ENCODE data around the gene CRACDL.
"Not testable (repeated sequence)": the region's sequence is repeated elsewhere in the genome, so short reads cannot be mapped to it uniquely, and the experiment has no call there.

The CRACDL gene

DNA sequence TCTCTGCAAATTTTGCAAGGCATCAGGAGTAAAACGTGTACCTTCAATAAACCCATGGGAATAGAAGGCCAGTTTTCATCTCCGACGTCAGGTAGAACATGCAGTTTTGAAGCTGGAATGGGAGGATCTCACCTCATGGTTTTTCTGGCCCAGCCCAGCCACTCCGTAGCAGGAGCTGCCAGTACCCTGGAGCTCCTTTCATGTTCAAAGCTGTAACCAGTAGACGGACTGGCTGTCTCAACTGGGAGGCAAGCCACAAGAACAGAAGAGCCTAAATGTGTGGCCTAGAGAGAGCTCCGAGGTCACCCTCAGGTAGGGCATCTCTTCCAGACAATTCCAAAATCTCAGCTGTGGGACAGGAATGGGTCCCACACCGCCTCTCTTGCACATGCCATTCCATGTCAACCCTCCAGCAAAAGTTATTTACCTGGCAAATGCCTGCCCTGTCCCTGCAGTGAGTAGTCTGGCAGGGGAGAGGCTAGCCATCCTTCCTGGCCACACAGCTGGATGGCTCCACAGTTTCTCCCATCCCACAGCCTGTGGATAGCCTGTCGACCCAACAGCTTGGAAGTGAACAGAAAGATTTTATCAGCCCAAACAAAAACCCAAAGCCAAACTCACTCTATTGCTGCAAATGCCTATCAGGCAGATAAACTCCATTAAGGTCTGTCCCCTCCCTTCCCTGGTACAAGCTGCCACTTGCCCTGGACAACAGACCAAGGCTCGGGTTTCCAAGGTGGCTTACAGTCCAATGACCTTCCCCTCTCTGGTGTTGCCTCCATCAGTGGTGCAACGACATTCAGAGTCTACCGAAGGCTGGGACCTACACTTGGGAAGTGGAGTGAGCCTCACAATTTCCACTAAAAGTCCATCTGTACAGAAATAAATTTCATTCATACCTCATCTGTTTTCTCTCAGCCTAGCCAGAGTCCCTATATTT, 27.8 kb downstream of the CRACDL start:
- Histone ChIP-seq H3K27me3 (ENCODE audit: low read depth) (no peaks in the 10 kb centered on the region), H3K9me3 (no peaks in the 10 kb centered on the region), H3K4me1 (no peaks in the 10 kb centered on the region), H3K36me3 (replicated peaks) (no peaks in the 10 kb centered on the region), H3K4me3 (no peak overlapping the region)
- no peak for DNase-seq (ENCODE audit: low spot score in 2 of 2)
- in situ Hi-C loops (cut with MboI; ENCODE audit: low sequenced_read_pairs), result no loop called here

DNA sequence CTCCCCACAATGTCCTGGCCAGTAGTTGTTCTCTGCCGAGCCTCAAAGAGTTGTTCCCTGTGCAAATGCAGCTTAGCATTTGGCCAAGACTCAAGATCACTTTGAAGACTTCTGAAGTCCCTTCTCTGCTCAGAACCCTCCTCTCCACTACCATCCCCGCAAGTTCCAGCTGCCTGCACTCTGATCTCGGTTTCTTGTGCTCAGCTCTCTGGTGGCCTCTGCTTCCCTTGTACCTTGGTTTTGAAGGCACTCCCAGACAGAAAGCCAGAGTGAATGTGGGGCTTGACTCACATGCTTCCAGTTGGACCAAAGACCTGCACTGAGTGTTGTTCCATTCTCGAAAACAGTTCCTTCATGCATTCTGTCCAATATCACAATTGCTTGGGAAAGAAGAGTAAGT, 28.6 kb downstream of the CRACDL start:
- H3K4me3 ChIP-seq, result no peak overlapping the region
- DNase-seq (ENCODE audit: low spot score in 2 of 2), result no peak
- in situ Hi-C loops (cut with MboI; ENCODE audit: low sequenced_read_pairs), result no loop called here

DNA sequence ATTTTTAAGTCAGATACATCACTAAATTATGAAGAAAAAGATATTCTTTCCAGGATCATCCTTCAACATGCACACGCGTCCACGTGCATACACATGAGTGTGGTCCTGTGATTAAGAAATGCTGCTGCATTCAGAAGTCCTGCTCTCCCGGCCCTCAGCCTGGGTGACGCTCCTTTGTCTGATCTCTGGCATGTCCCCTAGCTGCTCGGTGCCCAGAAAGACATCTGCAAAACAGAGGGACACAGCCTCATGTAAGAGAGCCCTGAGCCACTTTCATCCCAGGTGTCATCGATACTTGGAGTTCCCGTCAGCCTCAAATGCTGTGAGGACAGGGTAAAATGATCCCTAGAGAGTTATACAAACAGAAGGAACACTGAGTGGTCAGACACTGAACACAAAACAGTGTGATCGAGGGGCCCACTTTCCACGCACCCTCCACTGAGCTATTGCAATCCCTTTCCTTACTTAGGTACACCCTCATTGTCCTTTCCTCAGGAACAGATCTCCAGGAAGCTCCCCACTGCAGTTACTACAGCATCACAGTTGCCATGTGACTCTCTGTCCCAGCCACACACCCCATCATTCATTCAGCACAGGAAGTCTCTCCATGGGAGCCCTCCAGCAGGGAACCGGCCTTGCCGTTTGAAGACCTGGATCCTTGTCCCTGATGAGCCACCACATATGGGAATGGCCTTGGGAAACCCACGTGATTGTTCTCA, 32.1 kb downstream of the CRACDL start:
- no peaks in the 10 kb centered on the region for H3K27me3 ChIP-seq (ENCODE audit: low read depth)

More for the DNA sequence above, 28.6 kb downstream of the CRACDL start:
- H3K27me3 ChIP-seq (ENCODE audit: low read depth), result no peaks in the 10 kb centered on the region
- H3K36me3 ChIP-seq (replicated peaks), result no peaks in the 10 kb centered on the region
- no peaks in the 10 kb centered on the region for H3K4me1 ChIP-seq
- no peaks in the 10 kb centered on the region for H3K9me3 ChIP-seq

DNA sequence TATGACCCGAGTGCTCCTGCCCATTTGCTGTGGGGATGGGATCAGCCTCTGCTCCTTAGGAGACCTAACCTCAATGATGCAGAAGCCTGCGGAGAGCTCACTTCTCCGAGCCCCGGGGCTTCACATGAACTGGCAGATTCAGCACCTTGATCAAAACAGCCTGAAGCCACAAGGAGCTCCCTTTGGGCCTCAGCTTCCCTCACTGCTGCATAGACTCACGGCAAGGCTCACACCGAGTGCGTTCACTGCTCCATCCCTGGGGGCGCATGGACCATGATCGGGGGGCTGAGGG, 33.0 kb downstream of the CRACDL start:
- in situ Hi-C loops (cut with MboI; ENCODE audit: low sequenced_read_pairs), result no loop called here
- Histone ChIP-seq H3K27me3 (ENCODE audit: low read depth) (no peaks in the 10 kb centered on the region), H3K4me3 (no peak overlapping the region), H3K4me1 (no peaks in the 10 kb centered on the region), H3K36me3 (replicated peaks) (no peaks in the 10 kb centered on the region), H3K9me3 (no peaks in the 10 kb centered on the region)
- no peak for DNase-seq (ENCODE audit: low spot score in 2 of 2)

More for the DNA sequence above, 32.1 kb downstream of the CRACDL start:
- peak in 1 of 2 experiments; percentile 30 for DNase-seq (ENCODE audit: low spot score in 2 of 2)
- in situ Hi-C loops (cut with MboI; ENCODE audit: low sequenced_read_pairs), result no loop called here
- no peaks in the 10 kb centered on the region for H3K9me3 ChIP-seq
- H3K36me3 ChIP-seq (replicated peaks), result no peaks in the 10 kb centered on the region
- no peaks in the 10 kb centered on the region for H3K4me1 ChIP-seq
- H3K4me3 ChIP-seq, result no peak overlapping the region

DNA sequence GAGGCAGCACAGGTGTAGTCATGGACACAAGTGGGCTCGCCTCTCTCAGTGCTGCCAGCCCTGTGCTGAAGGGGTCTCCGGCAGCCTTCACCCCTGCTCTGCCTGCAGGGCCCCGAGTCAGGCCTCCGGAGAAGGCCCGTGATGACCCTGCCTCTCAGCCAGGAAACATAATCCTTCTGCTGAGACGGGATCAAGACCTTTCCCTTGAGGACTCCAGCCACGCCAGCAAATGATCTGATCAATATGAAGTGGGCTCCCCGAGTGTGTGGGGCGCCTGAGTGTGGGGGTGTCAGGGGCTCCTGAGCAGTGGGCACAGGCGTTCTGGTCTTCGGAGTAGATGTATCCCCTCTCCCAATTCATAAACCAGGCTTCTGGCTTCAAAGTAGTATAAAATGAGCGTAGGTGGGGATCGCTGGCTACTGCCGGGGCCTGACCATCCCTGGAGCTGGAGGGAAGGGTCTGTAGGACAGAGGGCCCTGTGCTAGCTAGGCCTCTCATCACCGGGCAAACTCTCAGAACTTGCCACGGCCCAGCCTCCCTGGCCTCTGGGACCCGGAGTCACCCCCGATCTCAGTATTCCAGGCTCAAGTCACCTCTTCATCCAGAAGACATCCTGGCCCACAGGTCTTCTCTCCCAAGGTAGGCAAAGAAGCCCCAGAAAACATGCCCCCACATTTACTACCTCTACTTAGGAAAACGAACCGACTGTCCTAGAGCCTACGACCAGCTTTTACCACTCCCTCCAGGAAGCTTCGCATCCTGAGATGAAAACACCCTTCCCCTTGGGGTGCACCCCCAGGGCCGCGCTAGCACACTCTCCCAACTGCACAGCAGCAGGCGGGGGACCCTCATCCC, 33.6 kb downstream of the CRACDL start:
- in situ Hi-C loops (cut with MboI; ENCODE audit: low sequenced_read_pairs), result no loop called here
- Histone ChIP-seq H3K4me1 (no peaks in the 10 kb centered on the region), H3K9me3 (no peaks in the 10 kb centered on the region), H3K4me3 (no peak overlapping the region), H3K36me3 (replicated peaks) (no peaks in the 10 kb centered on the region), H3K27me3 (ENCODE audit: low read depth) (no peaks in the 10 kb centered on the region)
- no peak for DNase-seq (ENCODE audit: low spot score in 2 of 2)

DNA sequence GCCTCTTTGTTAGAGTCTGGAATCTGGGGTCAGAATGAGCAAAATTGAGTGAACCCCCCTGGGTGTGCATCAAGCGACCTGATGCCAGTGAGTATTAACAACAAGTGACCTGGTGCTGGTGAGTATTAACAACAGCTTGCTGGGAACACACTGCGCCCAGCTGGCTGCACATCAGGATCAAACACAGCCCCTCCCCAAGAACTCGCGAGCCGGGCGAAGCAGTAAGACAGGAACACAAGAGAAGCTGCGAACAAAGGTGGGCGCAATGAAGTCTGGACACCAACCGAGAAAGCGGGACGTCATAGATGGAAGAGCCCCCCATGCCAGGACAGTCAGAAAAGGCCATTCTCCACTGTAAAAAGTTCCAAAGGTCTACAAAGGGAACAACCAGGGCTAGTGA, 34.3 kb downstream of the CRACDL start:
- no peaks in the 10 kb centered on the region for H3K4me1 ChIP-seq
- H3K27me3 ChIP-seq (ENCODE audit: low read depth), result no peaks in the 10 kb centered on the region
- no peaks in the 10 kb centered on the region for H3K36me3 ChIP-seq (replicated peaks)
- H3K4me3 ChIP-seq, result no peak overlapping the region
- in situ Hi-C loops (cut with MboI; ENCODE audit: low sequenced_read_pairs), result no loop called here
- no peaks in the 10 kb centered on the region for H3K9me3 ChIP-seq
- no peak for DNase-seq (ENCODE audit: low spot score in 2 of 2)

DNA sequence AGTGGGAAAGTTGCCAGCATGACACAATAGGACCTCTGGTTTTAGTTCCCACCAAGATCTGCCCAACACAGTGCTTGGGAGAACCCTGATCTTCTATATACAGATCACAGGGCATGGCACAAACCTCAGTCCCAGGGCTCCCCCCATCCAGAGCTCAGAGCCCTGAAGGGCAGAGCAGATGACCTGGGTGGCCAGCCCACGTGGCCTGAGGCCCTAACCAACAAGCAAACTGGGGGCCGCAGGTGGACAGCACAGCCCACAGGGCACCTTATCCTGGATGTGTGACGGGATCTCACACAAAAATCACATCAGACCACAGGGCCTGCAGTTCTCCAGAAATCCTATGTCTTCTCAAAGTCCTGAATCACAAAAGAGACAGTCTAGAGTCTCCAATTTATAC, 34.7 kb downstream of the CRACDL start:
- no peaks in the 10 kb centered on the region for H3K4me1 ChIP-seq
- H3K27me3 ChIP-seq (ENCODE audit: low read depth), result no peaks in the 10 kb centered on the region
- no peak for DNase-seq (ENCODE audit: low spot score in 2 of 2)
- in situ Hi-C loops (cut with MboI; ENCODE audit: low sequenced_read_pairs), result no loop called here
- no peaks in the 10 kb centered on the region for H3K36me3 ChIP-seq (replicated peaks)
- H3K9me3 ChIP-seq, result no peaks in the 10 kb centered on the region
- H3K4me3 ChIP-seq, result no peak overlapping the region

DNA sequence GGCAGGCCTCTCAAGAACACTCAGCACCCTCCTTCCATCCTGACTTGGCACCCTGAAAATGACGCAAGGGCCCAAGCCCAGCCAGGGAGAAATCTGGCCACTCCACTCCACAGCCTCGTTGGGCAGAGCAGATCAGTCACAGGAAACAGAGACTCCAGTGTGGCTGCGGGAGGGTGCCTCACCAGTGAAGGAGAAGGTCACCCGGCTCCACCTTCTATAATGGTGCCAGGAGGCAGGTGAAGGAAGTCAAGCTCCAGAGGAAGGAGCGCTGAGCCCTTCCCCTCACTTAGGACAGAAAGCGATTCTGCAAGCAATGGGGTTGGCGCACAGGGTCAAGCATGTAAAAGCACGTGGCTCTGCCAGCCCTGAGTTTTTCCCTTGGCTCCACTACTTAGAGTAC, 35.3 kb downstream of the CRACDL start:
- no peaks in the 10 kb centered on the region for H3K36me3 ChIP-seq (replicated peaks)
- H3K4me3 ChIP-seq, result no peak overlapping the region
- H3K9me3 ChIP-seq, result no peaks in the 10 kb centered on the region
- in situ Hi-C loops (cut with MboI; ENCODE audit: low sequenced_read_pairs), result no loop called here
- no peaks in the 10 kb centered on the region for H3K27me3 ChIP-seq (ENCODE audit: low read depth)
- no peaks in the 10 kb centered on the region for H3K4me1 ChIP-seq
- DNase-seq (ENCODE audit: low spot score in 2 of 2), result no peak

DNA sequence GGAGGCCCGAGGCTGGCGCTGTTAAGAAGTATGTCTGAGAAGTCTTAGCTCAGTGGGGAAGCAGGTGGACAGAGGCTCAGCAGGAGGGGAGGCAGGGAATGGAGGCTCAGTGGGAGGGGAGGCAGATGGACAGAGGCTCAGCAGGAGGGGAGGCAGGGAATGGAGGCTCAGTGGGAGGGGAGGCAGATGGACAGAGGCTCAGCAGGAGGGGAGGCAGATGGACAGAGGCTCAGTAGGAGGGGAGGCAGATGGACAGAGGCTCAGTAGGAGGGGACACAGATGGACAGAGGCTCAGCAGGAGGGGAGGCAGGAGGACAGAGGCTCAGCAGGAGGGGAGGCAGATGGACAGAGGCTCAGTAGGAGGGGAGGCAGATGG, 36.3 kb downstream of the CRACDL start:
- DNase-seq (ENCODE audit: low spot score in 2 of 2); H3K36me3 ChIP-seq (replicated peaks); H3K4me1 ChIP-seq; in situ Hi-C loops (cut with MboI; ENCODE audit: low sequenced_read_pairs); H3K9me3 ChIP-seq; H3K27me3 ChIP-seq (ENCODE audit: low read depth); H3K4me3 ChIP-seq: not testable (repeated sequence)

DNA sequence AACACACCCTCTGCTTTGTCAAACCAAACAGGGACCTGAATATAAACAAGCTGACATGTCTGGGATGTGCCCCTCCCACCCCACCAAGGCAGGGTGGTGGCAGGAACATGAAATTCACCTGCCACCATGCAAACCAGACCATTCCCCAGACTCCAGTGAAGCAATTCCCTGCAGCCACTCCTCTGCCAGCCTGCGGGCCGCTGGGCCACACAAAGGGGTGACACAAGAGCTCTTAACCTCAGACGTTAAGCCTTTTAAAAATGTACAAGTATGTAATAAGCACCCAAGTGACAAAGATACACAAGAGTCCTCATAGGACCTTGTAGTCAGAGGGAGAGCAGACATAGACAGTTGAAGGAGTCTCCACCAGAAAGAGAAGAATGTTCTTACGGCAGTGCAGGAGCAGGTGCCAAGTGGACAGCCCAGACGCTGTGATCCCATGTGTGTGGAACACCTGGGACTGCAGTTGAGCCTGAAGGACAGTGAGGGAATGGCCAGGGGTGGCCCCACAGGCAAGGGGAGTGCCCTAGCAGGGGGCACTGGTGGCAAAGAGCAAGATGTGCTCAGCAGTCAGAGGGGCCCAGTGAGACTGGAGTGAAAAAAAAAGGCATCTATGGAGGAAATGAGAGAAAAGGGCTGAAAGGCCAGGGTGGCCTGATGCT, 36.9 kb downstream of the CRACDL start:
- no peak for DNase-seq (ENCODE audit: low spot score in 2 of 2)
- Histone ChIP-seq H3K27me3 (ENCODE audit: low read depth) (no peaks in the 10 kb centered on the region), H3K36me3 (replicated peaks) (no peaks in the 10 kb centered on the region), H3K4me3 (no peak overlapping the region), H3K4me1 (no peaks in the 10 kb centered on the region), H3K9me3 (no peaks in the 10 kb centered on the region)
- in situ Hi-C loops (cut with MboI; ENCODE audit: low sequenced_read_pairs), result no loop called here

DNA sequence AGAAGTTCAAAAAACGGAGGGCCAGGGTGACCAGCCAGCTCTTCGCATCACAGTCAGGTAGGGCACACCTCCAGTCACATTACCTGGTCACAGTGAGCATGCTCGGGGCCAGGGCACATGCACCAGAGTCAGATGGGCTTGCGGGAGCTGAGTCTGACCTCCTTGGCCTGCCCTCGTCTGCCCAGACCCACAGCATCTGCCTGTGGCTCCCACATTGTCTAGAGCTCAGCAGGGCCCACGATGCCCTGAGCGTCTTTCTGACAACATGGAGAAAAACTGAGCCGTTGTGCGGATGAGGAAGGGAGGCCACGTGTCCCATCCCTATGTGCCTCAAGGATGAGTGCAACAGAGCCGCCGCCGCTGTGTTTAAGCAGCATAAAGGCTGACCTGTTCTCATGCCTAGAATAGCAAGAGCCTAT, 37.6 kb downstream of the CRACDL start:
- no peak for DNase-seq (ENCODE audit: low spot score in 2 of 2)
- no peak overlapping the region for H3K4me3 ChIP-seq
- H3K36me3 ChIP-seq (replicated peaks), result no peaks in the 10 kb centered on the region
- no peaks in the 10 kb centered on the region for H3K27me3 ChIP-seq (ENCODE audit: low read depth)
- no peaks in the 10 kb centered on the region for H3K4me1 ChIP-seq
- in situ Hi-C loops (cut with MboI; ENCODE audit: low sequenced_read_pairs), result no loop called here
- no peaks in the 10 kb centered on the region for H3K9me3 ChIP-seq

DNA sequence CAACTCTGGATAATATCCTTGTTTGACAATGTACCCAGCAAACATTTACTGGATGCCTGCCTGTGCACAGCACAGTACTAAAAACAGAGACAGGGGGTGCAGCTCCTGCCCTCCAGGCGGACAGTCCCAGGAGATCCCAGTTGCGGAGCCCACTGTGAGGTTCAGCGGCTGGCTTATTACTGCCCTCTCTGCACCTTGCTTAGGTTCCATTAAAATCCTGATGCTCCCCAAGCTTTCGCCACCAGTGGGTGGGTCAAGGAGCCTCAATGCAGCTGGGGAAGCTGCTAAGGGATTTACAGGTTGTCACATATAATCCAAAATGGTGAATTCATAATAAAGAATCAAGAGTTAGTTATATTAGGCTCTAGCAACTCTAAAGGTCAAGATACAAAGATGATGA, 38.3 kb downstream of the CRACDL start:
- Histone ChIP-seq H3K4me1 (no peaks in the 10 kb centered on the region), H3K36me3 (replicated peaks) (no peaks in the 10 kb centered on the region), H3K9me3 (no peaks in the 10 kb centered on the region), H3K4me3 (no peak overlapping the region), H3K27me3 (ENCODE audit: low read depth) (no peaks in the 10 kb centered on the region)
- in situ Hi-C loops (cut with MboI; ENCODE audit: low sequenced_read_pairs), result no loop called here
- no peak for DNase-seq (ENCODE audit: low spot score in 2 of 2)

DNA sequence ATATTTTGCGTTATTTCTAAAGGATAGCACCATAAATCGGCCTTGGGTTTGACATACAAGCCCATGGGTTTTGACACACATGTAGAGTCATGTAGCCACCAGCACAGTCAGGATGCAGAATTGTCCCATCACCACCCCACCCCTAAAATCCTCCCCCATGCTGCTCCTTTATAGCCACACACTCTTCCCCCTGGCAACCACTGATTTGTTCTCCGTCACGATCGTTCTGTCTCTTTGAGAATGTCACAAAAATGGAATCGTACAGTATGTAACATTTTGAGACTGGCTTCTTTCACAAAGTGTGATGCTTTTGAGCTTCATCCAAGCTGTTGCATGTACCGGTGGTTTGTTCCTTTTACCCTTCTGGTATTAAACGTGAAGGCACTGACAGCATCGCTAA, 39.1 kb downstream of the CRACDL start:
- H3K9me3 ChIP-seq, result no peaks in the 10 kb centered on the region
- no peaks in the 10 kb centered on the region for H3K36me3 ChIP-seq (replicated peaks)
- no peaks in the 10 kb centered on the region for H3K27me3 ChIP-seq (ENCODE audit: low read depth)
- no peak overlapping the region for H3K4me3 ChIP-seq
- no peaks in the 10 kb centered on the region for H3K4me1 ChIP-seq
- no peak for DNase-seq (ENCODE audit: low spot score in 2 of 2)
- in situ Hi-C loops (cut with MboI; ENCODE audit: low sequenced_read_pairs), result no loop called here
